Measurements from ENCODE around the gene SYT1.

The SYT1 gene

DNA sequence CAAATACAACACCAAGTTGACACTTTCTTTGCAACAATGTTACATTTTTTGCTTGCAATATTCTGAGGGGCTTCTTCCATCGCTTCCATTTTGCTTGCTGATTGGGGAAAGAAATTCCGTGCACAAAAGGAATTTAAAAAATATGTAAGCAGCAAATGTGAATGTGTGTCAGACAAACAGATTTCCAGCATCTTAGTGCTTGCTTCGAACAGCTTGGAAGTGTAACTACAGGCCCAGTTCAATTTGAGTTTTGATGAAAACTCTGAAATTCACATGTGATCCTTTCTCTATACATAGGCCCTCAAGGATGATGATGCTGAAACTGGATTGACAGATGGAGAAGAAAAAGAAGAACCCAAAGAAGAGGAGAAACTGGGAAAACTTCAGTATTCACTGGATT, 427.1 kb downstream of the SYT1 start:
- DNase-seq, result no peak

DNA sequence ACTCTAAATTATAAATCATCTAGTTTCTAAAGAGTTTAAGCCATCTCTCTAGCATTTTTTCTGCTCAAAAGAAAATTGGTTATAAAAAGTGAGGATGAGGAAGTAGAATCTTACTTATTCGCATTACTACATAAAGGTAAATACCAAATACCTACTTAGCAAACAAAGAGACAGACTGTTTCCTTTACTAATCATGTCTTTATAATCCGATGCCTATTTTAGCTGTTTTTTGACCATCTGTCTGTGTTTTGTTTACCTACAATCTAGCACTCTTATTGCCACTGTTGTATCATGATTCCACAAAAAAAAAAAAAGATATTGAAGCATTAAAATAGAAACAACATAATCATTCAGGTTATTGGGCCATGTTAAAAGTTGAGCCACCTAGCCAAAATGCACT, 430.0 kb downstream of the SYT1 start:
- no peak for DNase-seq

DNA sequence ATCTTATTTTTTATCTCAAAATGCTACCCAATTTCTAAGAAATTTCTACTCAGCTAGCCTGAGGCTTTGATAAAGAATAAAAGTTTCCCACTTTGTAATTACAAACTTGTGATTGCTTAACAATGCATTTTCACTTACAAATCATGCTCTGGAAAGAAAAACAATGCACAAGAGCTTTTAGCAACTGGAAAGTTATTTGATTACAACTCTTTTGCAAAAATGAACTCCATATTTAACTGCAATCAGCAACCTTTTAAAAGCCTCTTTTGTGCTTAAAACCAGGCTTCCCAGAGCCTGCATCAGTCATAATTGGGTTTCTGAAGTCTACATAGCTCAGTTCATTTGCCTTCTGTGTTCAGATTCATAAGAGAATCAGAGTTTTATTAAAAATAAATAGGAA, 431.0 kb downstream of the SYT1 start:
- DNase-seq, result no peak

DNA sequence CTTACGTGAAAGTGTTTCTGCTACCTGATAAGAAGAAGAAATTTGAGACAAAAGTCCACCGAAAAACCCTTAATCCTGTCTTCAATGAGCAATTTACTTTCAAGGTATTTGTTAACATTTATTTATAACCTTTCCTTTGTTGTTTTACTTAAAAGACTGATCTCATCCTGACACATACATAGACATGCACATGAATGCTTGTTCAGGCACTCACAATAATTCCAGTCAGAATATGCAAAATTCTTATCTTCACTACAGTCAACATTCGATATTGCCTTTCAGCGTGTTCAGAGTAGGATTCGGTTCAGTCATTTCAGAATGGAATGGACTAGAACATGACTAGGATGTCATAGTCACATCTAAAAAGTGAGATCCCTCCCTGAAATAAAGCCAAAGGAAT, 431.6 kb downstream of the SYT1 start:
- no peak for DNase-seq

DNA sequence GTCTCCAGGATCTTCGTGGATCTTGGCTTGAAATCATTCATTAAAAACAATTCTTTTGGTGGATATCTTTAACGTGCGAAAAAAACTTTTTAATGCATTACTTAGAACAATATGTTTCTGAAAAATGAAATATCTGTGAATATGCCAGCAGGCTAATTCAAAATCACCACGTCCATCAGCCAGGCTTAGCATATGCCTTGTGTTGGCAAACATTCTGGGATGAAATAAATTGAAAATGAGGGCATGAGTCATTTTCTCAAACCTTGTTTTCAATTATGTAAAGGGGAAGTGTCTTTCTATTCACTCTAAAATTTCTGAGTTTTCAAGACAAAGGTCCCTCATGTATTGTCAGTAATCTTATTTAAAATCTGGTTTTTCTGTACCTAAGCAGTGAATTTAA, 432.3 kb downstream of the SYT1 start:
- DNase-seq, result peak in 1 of 58 donors; percentile 4

DNA sequence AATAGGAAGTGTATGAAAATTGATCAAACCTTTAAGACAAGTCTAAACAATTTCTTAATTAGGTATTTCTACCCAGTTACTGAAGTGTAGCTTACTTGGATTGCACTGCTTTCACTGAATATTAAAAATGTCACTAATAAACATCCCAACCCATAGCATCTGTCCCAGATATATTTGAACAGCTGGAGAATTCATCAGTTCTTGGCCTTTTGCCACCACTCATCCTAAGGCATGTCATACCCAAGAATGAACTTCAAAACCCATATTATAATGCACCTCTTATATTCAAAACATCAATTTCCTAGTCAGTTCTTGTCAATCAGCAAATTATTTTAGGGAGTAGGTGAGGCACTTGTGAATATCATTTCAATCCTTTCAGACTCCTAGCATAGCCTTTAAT, 433.9 kb downstream of the SYT1 start:
- no peak for DNase-seq

DNA sequence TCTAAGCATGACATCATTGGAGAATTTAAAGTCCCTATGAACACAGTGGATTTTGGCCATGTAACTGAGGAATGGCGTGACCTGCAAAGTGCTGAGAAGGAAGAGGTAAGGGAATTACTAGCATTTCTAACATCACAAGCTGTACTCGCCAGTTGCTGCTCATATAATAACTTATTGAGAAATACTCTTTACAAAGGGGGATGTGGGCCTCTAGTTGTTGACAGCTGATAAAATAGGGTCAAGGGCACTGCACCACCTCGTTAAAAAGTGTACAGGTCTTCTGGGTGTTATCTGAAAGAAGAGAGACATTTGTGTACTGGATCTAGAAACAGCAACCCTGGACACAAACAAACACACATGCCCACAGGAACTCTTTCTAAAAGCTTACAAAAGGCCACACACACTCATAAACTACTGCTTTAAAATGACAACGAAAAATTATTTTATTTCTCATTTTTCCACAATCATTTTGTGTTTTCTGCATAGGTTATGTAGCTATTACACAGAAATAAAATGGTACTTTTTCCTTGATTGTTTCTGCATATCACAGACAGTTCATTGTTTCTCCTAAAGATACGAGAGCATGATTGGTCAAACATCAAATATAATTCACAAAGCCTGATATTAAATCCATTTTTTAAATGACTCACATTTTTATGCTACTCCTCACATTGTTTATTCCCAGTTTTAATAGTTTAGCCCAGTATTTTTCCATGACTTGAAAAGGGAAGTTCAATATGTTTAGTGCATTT, 435.0 kb downstream of the SYT1 start:
- DNase-seq, result no peak

DNA sequence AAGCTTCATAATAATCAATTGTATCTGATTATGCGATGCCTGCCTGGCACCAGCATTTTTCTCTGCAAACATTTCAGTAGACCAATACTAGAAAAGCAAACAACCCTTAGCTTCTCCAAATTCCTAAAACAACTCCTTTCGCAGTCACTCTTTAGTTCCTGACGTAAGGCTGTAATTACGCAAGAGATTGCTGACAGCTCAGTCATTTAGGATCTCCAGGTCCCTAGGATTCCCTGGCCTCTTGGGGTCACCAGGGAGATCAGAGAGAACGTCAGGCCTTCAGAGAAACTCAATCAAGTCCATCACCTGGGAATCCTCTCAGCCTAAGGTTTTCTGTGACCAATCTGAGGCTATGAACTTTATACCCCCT, 435.6 kb downstream of the SYT1 start:
- no peak for DNase-seq

DNA sequence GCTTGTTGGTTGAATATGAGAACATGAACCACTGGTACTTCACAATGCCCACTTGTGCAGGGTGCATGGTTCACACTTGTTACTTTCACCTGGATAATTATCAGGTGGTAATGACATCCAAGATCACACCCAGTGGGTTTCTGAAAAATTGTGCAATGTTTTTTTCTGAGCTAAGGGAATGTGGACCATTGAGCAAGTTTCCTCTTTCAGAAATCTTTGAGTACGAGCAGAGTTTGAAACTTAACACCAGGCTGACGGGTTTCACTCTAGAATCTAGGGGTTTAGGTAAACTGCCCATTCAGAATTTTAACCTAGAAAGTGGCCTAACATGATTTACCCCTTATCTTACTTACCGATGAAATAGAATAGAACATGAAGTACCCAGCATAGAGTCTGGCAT, 436.6 kb downstream of the SYT1 start:
- DNase-seq, result no peak

DNA sequence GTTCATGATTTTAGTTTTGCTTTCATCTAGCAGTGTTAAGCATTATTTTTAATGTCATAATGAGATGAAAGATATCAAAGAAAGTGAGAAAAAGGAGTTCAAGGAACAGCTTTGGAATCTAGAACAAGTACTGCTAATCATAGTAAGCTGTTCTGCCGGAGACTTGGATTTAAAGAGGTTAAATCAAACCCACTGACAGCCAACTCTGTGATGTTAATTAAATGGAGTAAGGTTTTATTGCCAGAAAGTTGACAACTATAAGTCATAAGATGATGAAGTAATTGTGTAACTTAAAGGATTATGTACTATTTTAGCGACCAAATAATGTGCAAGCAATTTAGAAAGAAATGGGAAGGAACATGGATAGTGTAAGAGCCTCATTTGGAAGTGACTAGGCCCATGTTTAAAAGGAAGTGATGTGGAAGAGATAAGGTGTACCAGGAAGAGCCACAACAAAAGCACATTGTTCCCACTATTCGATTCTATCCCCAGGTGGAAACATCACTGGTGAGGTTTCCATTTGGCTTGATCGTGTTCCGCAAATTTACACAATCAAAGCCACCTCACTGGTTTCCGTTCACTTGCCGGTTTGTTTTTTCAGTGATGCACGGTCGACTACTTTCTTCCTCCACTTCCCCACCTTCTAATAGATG, 437.7 kb downstream of the SYT1 start:
- DNase-seq, result no peak

DNA sequence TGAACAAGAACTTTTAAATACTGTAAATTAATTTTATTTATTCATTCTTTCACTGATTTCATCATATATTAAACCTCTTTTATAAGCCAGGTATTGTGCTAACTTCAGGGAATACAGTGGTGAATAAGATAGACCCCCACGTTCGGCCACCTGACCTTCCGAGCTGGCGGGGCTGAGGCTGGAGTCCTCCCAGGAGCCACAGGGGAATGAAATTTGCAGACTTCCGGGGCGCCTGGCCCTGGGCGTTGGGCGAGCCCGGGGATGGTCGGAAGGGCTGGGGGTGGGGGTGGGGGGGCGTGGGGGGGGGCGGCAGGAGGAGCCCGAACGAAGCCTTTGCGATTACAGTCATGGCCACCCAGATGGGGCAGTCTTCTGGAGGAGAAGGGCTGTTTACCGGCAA, 442.8 kb downstream of the SYT1 start:
- DNase-seq, result no peak

DNA sequence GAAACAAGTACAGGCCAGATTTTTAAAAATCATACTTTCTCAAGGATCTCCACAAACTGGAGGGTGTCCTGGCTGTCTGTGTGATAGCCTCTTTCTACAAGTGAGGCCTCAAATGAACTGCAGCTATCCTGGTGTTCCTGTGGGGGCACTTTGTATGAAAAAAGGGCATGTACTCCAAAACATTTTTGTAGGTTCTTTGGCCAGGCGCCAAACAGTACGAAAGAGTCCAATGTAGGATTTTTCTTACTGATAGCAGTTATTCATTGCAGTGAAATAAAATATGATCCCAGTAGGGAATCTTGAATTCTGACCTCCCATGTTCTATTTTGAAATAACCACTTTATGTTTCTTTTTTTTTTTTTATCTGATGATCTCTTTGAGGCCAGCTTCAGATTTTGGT, 444.5 kb downstream of the SYT1 start:
- DNase-seq, result no peak

DNA sequence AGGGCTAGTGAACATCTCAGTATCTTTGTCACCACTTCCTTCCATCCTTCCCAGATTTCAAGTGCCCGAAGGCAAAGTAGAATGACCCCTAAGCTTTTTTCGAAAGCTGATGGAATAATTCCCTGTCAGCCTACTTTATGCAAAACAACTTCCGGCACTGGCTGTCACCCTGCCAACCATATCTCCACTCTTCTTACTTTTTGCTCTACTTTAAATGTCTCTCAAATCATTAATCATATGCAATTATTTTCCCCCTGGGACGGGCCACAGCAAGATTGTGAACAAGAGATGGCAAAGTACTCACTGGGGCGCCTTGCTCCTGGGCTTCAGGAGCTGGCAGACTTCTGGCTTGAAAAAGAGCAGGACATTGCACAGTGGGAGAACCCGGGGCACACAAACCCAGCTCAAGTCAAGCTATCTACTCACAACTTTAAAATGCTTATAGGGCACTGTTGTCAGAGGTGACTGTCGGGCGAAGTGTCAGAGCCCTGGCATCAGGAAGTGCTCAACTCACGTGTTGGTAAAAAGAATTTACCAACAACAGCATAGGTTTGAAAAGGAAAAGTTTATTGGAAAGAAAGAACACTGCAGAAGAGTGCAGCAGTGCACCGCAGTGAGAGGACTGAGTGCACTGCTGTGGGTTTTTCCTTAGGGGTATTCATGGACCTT, 452.7 kb downstream of the SYT1 start:
- DNase-seq, result no peak

DNA sequence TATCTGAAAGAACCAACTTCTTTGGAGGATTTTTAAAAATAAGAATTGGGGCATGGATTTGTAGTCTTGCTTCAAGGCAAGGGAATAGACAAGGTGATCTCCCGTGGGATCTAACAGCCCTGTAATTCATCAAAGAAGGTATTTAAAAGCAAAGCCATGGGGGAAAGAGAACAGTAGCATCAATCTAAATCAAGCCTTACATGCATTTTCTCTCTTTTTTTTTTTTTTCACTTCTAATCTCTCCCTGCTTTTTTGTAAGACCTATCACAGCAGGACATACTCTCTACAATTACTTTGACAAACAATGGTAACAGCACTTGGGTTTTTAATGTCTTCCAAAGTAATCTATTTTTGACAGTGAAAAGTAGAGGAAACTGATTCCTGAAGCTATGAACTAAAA, 458.3 kb downstream of the SYT1 start:
- no peak for DNase-seq

DNA sequence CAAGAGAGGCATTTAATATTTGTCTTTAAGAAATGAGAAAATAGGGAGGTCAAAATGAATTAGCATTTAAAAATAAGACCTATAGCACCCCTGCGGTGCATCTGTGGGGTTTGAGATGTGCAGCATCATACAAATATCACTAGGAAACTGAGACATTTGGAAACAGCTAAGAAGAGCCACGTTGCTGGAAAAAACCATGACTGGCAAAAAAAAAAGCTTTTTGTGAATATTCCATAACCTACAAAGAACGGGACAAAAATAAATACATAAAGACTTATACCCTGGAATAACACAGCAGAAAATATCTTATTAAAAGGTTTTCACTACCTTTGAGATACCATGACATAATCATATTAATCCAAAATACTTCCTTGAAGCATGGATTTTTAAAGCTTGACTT, 460.0 kb downstream of the SYT1 start:
- DNase-seq, result no peak

DNA sequence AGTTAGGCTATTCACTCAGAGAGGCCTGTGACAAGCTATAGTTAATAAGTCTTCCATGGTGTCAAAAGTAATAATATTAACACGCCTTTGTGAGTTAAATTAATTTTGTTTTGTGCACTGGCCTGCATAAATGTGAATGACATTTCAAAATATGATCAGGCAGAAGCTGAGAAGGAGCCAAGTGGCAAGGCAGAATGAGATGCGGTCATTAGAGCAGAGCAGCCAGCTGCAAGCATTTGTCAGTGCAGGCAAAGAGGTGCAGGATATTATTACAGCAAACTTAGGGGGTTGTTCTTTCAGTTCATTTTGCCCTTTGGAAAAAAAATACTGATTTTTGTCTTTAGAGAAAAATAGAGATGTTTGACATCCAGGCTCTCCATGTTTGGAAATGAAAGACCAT, 461.6 kb downstream of the SYT1 start:
- DNase-seq, result no peak

DNA sequence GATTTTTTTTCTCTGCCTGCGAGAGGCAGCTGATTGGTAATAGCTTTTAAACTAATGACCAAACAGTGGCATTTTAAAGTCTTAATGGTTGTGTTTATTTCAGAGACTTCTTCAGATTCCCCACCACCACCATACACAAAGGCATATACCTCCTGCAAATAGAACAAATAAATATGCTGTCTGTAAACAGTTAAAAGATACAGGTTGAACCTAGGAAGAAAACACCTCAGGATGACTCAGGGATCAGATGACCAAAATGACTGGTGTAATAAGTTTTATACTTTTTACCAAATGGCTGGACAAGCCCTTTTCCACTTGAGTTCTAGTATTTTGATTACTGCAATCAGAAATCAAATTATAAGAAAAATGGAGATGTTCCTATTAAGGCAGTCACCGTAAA, 462.1 kb downstream of the SYT1 start:
- DNase-seq, result no peak

DNA sequence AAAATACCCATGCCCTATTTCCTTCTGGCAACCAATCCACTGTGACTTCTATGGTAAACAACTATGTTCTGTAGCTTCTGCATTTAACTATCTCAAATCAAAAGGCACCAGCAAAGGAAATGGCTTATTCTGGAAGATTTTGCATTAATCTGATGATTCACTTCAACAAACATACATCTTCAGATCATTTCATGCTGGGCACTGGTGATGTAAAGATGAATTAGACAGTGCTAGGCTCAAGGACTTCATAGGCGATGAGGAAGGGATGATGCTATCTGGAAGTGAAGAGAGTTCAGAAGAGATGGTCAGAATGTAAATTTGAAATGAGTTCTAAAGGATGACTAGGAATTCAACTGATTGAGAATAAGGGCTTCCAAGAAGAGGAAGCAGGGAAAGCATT, 462.9 kb downstream of the SYT1 start:
- DNase-seq, result no peak

DNA sequence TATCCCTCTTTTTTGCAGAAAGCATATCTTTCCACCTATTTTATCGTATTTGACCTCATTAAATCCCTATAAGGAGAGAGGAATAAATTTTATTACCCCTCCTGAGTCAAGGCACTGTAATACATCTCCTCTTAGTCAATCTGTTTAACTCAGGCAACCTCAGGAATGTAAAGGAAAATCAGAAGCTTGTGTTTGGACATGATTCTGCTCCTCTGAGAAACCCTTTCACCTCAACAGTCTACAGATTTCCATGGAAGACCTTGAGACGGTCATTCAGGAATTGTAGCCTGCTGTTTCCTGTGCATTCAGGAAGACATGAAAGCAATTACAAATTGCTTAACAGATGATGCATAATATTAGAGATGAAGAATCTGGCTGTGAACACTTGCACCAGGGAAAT, 465.4 kb downstream of the SYT1 start:
- DNase-seq, result no peak

DNA sequence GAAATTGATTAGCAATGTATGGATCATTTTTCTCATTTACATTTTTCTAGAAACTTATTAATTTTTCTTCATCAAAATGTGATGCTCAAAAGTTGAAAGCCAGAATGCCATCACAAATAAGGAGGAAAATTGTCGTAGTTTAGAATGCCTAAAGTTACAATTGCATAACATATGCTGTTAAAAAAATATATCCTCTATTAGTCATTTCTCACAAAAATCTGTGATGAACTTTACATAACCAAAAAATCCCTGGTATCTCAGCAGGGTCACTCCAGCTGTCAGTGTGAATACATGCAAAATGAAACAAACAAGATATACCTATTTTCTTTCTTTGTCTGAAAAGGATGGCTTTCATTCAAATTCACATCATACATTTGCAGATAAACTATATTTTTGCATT, 467.3 kb downstream of the SYT1 start:
- DNase-seq, result no peak

DNA sequence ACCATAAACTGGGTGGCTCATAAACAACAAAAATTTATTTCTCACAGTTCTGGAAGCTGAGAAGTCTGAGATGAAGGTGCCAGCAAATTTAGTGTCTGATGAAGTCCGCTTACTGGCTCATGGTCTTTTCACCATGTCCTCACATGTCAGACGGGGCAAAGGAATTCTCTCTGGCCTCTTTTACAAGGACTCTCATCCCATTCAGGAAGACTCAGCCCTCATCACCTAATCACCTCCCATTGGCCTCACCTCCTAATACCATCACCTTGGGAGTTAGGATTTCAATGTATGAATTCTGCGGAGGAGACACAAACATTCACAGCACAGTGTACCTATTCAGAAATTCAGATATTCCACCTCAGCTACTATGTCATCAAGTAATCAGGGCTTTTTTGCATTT, 468.6 kb downstream of the SYT1 start:
- DNase-seq, result no peak

DNA sequence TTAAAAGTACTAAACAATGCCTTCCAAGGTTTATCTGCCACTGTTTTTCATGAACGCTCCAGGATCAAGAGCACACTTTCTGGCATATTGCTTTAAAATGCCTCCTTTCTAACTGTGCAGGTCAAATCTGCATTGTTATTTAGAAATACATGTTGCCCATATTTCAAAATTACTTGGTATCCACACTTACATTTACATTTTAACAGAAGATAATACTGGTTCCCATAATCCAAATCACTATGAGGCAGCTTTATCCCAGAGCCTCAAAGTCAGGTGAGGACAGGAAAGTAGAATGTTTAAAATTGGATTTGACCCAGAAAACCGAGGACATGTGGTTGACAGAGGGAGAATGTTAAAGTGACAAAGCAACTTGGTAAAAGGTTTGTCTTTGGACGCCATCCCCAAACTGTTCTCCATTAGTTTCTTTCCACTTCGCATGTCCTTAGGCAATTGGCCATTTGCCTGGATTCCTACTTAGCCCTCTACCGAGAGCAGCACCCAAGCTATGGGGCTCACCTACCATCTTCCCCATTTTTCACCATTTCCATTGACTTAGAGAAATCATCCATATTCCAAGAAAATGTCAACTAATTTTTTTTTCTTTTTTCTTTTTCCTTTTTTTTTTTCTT, 473.2 kb downstream of the SYT1 start:
- DNase-seq, result no peak
